DMS 273 (cell line): ENCODE results near the gene NUDT14.

ENCODE experiments used
- DNase-seq: peaks from one replicate; lab custom pipeline; 2025; ENCODE audit not compliant: unreplicated experiment; lab: John Stamatoyannopoulos, UW

Gene NUDT14

GRCh38 chr14:105161309-105161708 is 19.8 kb downstream of the NUDT14 start:
- no peak for DNase-seq

GRCh38 chr14:105160776-105161175 is 20.3 kb downstream of the NUDT14 start:
- no peak for DNase-seq

GRCh38 chr14:105159344-105159743 is 21.8 kb downstream of the NUDT14 start:
- no peak for DNase-seq

GRCh38 chr14:105158794-105159193 is 22.3 kb downstream of the NUDT14 start:
- no peak for DNase-seq

GRCh38 chr14:105157872-105158271 is 23.2 kb downstream of the NUDT14 start:
- DNase-seq = no peak

- DNase-seq = no peak
Measured at GRCh38 chr14:105156414-105157375, 24.4 kb downstream of the NUDT14 start.

GRCh38 chr14:105155681-105156413 is 25.3 kb downstream of the NUDT14 start:
- no peak for DNase-seq

GRCh38 chr14:105155071-105155651 is 26.0 kb downstream of the NUDT14 start:
- DNase-seq = no peak

- no peak for DNase-seq
Measured at GRCh38 chr14:105154476-105154871, 26.6 kb downstream of the NUDT14 start.

- no peak for DNase-seq
Measured at GRCh38 chr14:105153739-105154475, 27.2 kb downstream of the NUDT14 start.

- DNase-seq = no peak
Measured at GRCh38 chr14:105153331-105153731, 27.8 kb downstream of the NUDT14 start.

- DNase-seq = no peak
Measured at GRCh38 chr14:105152794-105153241, 28.3 kb downstream of the NUDT14 start.

- DNase-seq = no peak
Measured at GRCh38 chr14:105151838-105152793, 29.0 kb downstream of the NUDT14 start.

GRCh38 chr14:105151084-105151837 is 29.9 kb downstream of the NUDT14 start:
- DNase-seq = no peak

- DNase-seq = no peak
Measured at GRCh38 chr14:105150368-105151083, 30.6 kb downstream of the NUDT14 start.

GRCh38 chr14:105150026-105150367 is 31.1 kb downstream of the NUDT14 start:
- DNase-seq = no peak

- no peak for DNase-seq
Measured at GRCh38 chr14:105149146-105149781, 31.8 kb downstream of the NUDT14 start.

GRCh38 chr14:105148604-105149145 is 32.4 kb downstream of the NUDT14 start:
- no peak for DNase-seq
